HL-60/S4 treated with phorbol 12-myristate 13-acetate at 8.2 ng/mL for 4 days and 3 days (cell line): ENCODE results near the gene PTPRU.

ENCODE experiments used
- in situ Hi-C: fragments of 300-500 bp; cut with MboI; formaldehyde crosslinking; loops from 2 replicates; pipeline ENCODE4 v1.15.0; 2022; ENCODE audit warnings: low sequenced_read_pairs

Gene PTPRU

DNA sequence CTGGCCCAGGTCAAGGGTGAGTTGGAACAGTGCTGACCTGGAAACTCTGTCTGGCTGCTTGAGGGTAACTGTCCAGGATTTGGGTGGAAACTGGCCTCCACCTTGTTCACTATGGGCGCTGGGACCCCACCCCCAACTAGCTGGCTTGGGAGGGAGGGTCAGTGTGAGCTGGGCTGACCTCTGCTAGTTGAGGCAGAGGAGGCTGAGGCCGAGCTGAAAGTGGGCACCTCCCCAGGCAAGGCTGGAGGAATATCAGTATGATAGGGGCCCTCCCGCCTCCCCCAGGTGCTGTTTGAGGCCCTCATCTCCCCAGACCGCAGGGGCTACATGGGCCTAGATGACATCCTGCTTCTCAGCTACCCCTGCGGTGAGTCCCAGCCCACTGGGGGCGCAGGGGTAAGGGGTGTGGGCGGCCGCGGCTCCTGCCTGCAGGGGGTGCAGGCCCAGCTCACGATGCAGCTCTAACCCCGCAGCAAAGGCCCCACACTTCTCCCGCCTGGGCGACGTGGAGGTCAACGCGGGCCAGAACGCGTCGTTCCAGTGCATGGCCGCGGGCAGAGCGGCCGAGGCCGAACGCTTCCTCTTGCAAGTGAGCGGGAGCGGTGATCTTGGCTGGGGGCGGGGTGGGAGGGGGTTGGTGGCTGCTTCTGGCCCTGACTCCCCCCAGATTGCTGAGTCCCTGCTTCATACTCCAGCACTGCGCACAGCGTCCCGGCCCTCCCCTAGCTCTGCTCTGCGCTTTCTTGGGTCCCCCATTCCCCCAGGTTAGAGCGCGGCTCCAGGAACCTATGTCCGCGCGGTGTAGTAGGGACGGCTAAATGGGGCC, 22.9 kb downstream of the PTPRU start:
- in situ Hi-C loops = no loop called here

DNA sequence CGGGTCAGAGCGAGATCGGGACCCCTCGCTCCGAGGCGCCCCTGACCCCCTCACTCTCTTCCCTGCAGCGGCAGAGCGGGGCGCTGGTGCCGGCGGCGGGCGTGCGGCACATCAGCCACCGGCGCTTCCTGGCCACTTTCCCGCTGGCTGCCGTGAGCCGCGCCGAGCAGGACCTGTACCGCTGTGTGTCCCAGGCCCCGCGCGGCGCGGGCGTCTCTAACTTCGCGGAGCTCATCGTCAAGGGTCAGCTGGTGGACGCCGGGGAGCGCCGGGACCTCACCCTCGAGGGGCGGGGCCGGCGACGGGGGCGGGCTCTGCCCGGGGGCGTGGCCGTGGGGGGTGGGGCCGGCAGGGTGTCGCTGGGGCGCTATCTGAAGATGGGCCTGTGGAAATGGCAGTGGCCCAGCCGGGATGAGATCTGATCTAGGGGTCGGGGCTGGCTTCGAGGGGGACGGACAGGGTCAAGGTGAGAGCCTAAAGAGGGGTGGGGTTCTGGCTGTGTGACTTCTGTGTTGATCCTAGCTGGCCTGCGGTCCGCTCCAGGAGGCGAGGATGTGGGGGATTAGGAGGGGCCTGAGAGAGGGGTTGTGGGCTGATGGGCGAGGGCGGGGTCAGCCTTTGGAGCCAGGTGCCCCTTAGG, 23.6 kb downstream of the PTPRU start:
- in situ Hi-C loops = no loop called here

- in situ Hi-C loops = no loop called here
These were observed 24.2 kb downstream of the PTPRU start for GRCh38 chr1:29260531-29260930.

DNA sequence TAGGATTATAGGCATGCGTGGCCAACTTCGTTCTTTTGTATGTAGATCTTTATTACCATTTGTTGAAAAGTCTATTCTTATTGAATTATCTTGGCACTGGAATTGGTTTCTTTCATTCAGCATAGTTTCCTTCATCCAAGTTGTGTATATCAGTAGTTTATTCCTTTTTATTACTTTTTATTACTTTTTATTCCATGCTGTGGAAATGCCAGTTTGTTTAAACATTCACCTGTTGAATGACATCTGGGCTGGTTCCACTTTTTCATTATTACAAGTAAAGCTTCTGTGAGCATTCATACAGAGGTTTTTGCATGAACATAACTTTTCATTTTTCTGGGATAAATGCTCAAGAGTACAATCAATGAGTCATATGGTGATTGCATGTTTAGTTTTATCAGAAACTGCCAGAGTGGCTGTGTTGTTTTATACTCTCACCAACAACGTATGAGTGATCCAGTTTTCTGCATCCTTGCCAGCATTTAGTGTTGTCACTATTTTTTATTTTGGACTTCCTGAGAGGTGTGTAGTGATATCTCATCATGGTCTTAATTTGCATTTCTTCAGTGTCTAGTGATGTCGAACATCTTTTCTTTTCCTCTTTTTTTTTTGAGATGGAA, 28.6 kb downstream of the PTPRU start:
- in situ Hi-C loops = no loop called here

DNA sequence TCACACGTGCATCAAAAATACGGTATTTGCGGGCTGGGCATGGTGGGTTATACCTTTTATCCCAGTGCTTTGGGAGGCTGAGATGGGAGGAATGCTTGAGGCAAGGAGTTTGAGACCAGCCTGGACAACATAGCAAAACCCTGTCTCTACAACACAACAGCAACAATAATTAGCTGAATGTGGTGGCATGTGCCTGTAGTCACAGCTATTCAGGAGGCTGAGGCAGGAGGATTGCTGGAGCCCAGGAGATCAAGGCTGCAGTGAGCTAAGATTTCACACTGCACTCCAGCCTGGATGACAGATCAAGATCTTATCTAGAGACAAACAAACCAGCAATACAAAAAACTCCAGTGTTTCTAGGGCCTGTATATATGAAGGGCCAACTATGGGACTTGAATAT, 30.6 kb downstream of the PTPRU start:
- in situ Hi-C loops = no loop called here

DNA sequence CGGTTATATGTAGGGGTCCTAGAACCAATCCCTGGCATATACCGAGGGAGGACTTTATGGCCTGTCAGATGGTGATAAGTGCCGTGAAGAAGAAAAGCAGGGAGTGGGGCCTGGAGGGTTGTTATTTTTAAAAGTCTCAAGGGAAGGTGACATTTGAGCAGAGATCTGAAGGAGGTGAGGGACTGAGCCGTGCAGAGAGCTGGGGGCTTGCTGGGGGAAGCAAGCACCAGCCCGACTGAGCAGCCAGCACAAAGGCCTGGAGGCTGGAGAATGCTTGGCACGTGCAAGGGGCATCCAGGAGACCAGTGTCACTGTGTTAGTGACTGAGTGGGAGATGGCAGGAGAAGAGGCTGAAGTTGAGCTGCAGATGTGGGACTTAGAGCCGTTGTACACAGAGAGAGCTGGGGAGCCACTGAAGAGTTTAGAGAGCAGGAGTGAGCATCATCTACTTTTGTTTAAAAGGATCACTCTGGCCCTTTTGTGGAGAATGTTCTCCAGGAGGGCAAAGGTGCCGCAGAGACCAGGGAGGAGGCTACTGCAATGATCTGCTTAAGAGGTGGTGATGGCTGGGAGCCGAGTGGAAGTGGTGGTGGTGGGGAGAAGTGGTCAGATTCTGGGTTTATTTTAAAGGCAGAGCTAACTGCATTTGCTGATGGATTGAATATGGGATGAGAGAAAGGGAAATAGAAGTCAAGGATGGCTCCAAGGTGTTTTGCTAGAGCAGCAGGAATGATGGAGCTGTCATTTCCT, 31.2 kb downstream of the PTPRU start:
- in situ Hi-C loops = no loop called here

DNA sequence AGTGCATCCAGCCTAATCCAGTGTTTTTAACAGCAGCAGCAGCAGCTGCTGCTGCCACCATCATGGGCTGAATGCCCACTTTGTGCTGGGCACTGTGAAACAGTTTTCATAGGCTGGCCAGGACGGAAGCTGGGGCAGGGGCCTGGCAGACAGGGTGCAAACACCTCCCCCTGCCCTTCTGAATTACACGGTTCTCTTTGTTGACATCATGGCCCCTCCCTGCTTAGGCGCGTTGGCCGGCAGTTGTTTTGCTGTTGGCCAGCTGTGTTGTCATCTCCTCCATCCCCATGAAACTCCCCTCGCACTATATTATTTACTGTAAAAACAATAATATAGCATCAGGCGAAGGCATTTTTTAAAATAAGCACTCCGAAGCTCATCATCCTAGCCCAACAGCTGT, 33.1 kb downstream of the PTPRU start:
- in situ Hi-C loops = no loop called here

GRCh38 chr1:29270929-29271521, 34.7 kb downstream of the PTPRU start:
- in situ Hi-C loops = no loop called here

GRCh38 chr1:29271724-29272123, 35.4 kb downstream of the PTPRU start:
- in situ Hi-C loops = no loop called here

DNA sequence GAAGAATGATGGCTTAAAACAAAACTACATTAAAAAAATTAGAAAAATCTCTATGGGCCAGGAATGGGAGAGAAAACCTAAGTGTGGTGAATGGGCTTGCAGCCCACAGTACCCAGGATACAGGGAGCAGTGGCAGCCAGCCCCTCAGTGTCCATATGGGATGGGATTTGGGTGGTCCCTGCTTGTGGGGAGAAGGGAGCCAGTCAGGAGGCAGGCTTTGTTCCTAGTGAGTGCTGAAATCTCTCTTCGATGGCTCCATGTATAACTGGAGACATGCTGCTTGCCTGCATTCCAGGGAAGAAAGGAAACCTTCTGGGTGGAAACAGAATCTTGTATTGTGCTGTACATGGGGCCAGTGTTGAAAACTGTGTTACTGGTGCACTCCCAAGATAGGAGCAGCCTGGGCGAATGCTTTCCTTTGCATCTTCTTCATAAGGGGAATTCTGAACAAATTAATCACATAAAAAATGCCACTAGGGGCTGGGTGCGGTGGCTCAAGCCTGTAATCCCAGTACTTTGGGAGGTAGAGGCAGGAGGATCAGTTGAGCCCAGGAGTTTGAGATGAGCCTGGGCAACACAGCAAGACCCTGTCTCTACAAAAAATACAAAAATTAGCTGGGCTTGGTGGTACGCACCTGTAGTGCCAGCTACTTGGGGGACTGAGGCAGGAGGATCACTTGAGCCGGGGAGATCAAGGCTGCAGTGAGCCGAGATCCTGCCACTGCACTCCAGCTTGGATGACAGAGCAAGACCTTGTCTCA, 36.0 kb downstream of the PTPRU start:
- in situ Hi-C loops = no loop called here

DNA sequence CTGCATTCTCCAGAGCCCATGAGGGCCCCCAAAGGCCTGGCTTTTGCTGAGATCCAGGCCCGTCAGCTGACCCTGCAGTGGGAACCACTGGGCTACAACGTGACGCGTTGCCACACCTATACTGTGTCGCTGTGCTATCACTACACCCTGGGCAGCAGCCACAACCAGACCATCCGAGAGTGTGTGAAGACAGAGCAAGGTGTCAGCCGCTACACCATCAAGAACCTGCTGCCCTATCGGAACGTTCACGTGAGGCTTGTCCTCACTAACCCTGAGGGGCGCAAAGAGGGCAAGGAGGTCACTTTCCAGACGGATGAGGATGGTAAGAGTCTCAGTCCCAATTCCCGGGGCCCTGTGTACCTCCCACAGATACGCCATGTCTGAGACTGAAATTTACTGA, 39.1 kb downstream of the PTPRU start:
- in situ Hi-C loops = no loop called here

DNA sequence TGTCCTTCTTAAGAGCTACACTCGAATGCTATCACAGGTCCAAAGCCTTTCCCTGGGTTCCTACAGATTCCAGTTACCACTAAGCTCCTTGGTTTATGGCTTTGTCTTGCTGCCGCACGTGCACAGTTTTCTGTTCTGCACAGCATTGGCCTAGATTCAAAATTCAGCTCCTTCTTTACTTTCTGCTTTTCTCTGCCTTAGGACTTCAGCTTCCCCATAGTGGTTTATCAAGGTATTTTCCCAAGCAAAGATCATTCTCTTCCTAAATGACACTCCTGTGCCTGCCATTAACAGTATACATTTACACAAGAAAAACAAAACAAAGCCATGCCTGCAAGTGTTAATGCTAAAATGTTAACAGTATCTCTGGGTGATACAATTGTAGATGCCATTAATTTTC, 41.8 kb downstream of the PTPRU start:
- in situ Hi-C loops = no loop called here

- in situ Hi-C loops = no loop called here
These were observed 43.1 kb downstream of the PTPRU start for GRCh38 chr1:29279406-29279805.

- in situ Hi-C loops = no loop called here
These were observed 43.6 kb downstream of the PTPRU start for GRCh38 chr1:29279951-29280391.

- in situ Hi-C loops = no loop called here
These were observed 44.2 kb downstream of the PTPRU start for GRCh38 chr1:29280409-29281131.

DNA sequence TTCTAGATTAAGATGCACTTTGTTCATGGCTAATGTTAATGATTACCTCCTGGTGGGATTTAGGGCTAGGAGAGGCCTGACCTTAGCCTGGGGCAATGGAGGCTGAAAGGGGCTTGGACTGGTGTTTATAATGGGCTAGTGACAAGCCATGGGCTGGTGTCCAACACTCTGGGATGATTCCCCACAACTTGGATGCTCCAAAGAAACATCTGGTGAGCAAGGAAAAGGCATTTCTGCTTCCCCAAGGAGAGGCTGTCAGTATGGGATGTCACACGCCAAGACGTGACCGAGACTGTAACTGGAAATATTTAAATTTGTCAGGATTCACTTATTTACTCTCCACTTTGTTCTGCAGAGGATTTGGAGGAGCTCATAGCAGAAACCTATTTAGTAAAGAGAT, 45.2 kb downstream of the PTPRU start:
- in situ Hi-C loops = no loop called here

DNA sequence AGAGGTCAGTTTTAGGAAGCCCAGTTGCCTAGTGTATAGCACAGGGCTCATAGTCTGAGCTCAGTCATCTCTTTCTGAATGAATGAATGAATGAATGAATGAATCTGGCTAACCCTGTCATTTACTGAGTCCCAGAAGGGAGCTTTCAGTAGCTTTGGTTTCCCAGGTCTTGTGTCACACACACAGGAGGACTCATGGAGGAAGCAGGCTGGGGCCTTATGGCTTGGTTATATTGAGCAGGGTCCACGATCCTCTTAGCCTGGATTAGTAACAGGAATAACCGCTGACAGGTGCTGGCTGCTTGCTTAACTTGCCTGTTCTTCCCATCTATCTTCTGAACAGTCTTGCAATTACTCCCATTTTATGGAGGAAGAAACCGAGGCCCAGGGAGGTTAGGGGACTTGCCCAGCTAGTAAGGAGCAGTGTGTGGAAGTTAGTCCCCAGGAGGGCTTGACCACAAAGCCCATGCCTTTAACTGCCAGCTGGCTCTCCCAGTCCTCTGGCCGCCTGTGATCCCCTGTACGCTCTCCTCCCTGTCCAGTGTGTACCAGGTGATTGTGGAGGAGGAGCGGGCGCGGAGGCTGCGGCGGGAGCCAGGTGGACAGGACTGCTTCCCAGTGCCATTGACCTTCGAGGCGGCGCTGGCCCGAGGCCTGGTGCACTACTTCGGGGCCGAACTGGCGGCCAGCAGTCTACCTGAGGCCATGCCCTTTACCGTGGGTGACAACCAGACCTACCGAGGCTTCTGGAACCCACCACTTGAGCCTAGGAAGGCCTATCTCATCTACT, 46.0 kb downstream of the PTPRU start:
- in situ Hi-C loops = no loop called here

DNA sequence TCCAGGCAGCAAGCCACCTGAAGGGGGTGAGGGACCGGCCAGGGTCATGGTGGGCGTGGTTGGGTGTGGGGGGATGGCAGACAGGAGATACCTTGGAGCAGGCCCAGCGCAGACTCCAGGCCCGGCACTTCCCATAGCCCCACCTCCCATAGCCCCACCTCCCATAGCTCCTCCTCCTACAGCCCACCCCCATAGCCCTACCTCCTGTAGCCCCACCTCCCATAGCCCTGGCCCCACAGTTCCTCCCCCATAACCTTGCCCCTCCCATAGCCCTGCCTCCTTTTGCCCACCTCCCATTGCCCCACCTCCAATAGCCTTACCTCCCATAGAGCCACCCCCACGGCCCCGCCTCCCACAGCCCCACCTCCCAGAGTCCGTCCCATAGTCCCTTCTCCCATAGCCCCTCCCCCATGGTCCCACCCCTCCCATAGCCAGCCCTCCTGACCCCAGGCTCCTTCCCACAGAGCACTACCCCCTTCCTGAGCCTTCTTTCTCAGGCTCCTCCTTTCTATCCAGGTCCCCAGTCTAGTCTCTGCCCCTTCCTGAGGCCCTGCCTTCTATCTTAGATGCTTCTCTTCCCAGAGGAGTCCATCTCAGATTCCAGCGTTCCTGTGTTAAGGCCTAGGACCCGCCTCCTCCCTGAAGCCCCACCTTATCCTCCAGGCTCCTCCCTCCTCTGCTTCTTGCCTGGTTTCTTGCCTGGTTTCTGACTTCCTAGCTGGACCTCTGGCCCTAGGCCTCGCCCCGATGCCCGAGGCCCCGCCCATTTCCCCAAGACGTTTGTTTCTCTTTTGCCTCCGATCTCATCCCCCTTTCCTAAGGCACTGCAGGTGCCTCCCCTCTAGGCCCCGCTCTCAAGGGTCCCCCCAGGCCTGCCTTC, 46.8 kb downstream of the PTPRU start:
- in situ Hi-C loops = no loop called here
